Stimulated activated CD4-positive, alpha-beta T cell treated with anti-CD3 and anti-CD28 coated beads, TNF-alpha, amount 100 ng/mL, for 24 hours (primary cell): ENCODE data around the gene SORBS1.

Experiments
- DNase-seq, 3 experiments: peaks; one replicate each; pipeline ENCODE4 v3.0.0-alpha.2; 2020; ENCODE audit warnings: low read depth in 3 of 3

Gene SORBS1

DNA sequence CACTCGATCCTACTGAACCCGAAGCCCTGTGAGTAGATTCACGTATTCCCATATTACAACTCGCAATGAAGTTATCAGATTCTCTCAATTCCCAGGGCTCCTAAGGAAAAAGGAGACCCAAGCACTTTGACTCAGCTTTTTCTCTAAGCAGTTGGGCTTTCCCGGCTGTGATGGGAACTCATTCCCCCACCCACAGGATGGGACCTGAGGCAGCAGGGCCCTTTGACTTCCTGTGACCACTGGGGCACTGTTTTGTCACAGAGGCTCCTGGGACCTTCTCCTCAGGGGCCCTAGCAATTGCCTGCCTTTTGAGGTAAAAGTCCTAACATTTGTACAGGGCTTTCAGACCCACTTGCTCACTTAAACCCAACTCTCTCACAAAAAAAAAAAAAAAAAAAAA lies 147.6 kb downstream of the SORBS1 start:
- DNase-seq: no peak

DNA sequence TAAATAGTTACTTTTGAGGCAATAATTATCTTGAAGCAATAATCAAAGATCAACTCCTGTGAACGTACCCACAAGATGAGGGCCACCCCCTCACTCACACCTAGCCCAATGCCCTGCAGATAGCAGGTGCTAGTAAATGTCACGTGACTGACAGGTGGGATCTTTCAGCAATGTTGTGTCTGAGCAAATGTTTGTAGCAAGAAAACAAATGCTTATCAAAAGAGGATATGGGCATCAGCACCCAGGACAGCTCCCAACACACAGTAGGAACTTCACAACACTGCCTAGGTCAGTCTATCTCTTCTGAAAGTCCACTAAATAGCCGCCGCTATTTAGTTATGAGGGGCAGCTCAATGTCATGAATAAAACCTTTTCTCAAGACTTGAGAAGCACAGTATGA lies 149.5 kb downstream of the SORBS1 start:
- DNase-seq: no peak

DNA sequence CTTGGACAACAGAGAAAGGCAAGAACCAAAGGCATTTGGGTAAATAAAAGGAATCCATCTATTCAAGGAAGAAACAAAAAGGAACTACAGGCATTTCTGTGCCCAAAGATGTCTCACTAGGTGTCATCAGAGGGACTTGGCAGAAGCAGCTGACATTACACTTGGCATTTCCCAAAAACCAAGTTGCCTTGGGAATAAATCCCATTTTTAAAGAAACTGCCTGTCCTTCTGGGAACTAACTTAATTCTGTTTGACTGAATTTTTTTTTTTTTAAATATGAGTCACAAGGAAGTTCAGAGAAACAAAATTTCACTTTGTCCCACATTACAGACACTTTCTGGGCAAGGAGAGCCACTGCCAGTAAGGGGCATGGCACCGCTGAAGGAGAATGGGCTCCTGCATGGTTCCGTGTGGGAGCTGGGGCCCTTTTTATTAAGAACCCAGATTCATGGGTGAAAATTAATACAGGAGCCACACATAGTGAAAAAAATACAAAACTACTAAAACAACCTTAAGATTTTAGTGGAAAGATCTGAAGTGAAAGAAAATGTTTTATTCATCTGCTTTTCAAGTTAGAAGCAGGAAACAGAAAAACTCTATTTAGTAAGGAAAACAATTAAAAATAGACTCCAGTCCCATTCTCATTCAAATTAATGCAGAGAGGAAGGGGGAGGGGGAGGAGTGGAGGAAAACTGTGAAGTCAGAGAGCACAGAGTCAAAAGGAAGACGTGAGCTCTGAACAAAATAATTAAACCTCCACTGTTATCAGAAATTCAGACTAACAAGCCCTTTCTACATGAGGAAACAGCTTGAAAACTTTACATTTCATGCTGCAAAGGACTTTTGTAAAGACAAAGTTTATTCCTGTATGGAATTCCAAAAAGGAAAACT lies 151.9 kb downstream of the SORBS1 start:
- DNase-seq: no peak

DNA sequence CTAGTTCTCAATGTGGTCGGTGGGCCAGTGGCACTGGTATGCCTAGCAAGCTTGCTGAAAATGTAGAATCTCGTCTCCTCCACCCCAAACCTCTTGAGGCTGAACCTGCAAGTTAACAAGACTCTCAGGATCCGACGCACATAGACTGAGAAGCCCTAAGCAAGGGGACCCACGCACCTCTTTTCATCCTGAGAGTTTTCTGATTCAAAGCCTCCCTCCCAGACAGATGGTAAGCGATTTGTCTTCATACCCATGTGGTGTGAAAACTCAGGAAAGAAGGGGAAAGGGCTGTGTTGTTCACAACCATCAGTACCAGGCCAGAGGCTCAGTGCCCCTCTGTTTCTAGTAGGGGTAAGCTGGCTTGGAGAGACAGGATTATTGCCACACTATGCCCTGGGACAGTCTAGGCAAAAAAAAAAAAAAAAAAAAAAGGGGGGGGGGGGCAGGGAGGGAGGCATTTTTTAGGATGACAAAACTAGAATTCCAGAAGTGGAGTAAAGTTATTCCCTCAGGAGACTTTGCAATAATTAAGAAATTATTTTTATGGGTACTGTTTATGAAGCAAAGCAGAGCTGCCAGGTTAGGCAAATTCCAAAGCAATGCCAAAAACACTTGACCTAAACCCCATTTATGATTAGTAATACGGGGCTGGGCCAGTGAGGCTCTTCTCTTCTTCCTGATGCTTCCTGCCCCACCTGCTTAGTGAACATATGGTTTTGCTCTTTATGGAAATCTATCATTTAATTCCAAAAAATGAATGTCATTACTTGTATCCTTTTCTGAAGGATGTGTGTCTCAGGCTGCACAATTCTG lies 152.8 kb downstream of the SORBS1 start:
- no peak for DNase-seq

DNA sequence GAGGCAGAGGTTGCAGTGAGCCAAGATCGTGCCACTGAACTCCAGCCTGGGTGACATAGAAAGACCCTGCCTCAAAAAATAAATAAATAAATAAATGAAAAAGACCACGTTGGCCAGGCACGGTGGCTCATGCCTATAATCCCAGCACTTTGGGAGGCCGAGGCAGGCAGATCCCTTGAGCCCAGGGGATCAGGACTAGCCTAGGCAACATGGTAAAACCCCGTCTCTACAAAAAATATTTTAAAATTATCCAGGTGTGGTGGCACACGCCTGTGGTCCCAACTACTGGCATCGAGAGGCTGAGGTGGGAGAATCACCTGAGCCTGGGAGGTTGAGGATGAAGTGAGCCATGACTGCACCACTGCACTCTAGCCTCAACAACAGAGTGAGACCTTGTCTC lies 153.6 kb downstream of the SORBS1 start:
- no peak for DNase-seq

DNA sequence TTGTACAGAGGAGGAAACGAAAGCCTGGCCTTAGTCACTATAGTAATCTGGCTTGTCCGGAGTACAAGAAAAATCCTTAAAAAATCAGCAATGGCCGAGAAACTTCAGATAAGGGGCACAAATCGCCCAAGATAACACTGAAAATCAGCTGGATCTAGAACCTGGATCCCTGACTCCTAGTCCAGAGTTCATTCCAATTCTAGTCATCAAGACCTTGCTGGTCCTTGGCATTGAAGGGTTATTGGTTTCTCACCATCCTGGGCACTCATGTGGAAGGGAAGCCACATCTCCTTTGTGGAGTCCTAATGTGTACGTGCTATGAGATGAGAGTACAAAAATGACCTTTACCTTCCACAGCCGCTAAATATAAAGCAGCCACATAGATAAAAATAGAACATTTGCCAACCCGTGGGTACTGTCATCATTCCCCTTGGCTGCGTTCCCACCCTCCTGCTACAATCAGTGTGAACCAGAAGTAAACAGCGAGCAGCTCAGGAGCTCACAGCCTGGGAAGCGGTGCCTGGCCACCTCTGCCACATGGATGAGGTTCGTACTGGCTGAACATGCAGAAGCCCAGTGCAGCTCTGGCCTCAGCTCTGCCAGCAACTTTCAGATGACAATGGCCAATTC lies 154.4 kb downstream of the SORBS1 start:
- DNase-seq: no peak

DNA sequence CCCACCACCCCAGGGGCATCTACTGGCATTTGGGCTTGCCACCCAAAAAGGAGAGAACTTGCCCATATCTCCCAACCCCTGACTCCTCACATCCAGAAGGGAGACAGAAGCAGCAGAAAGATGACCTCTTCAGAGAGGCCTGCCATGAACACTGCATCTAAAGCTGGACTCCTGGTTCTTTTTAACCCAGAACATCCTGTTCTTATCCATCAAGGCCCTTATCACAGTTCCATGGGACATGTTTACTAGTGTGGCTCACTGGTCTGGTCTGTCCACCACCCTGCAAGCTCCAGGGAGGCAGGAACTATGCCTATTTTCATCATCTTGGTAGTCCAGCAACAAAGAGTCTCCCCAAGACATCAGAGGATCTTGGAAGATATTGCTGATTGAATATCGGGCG lies 155.5 kb downstream of the SORBS1 start:
- no peak for DNase-seq

DNA sequence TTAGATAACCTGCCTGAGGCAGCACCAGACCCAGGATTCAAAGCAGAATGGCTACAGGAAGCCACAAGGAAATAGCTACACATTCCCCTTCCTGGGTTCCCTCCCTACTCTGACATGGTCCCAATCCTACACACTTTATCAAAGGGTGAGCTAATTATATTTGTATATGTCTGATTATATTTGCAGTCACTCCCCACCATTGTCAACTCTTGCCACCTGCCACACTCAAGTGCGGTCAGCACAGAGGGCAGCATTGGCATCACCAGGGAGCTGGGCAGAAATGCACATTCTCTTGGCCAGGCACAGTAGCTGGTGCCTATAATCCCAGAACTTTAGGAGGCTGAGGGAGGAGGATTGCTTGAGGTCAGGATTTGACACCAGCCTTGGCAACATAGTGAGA lies 156.3 kb downstream of the SORBS1 start:
- no peak for DNase-seq

DNA sequence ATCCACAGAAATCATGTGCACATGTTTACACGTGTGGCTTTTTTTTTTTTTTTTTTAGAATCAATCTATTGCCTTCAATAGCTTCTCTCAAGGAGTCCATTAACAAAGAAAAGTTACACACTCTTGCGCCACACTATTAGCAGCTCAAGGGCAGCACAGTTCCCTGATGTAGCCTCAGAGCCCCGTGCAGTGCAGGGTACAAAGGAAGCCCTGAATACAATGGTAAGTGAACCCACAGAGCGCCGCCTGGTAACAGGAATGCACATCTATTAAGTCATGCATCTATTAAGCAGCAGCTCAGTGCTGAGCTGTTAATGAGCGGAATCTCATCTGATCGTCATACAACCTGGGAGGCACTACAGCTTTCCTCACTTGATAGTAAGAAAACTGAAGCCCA lies 156.7 kb downstream of the SORBS1 start:
- DNase-seq: no peak

DNA sequence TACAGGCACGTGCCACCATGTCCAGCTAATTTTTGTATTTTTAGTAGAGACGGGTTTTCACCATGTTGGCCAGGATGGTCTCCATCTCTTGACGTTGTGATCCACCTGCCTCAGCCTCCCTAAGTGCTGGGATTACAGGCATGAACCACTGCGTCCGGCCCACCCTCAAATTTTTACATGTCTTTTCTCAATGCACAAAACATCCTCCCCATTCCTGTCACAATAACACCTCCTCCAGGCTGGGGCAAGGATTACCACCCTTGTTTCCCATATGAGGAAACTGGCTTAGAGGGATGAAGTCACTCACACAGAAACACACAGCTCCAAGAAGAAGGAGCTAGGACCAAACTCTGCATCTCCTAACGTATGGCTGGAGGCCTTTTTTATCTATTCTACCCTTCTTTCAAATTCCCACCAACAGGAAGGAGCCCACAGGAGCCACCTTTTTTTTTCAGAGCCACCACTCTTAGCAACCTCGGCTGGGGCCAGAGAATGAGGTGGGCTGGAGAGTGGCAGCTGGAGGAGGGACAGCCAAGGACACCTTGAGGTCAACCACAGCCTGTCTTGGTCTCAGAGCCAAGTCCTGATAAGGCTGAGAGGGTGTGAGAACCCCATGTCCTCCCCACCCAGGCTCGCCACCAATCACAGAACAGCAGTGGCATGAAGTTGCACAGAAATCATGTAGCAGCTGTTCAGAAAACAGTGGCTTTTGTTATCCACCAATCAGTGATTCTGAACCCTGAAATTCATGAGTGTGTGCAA lies 157.3 kb downstream of the SORBS1 start:
- DNase-seq: no peak

DNA sequence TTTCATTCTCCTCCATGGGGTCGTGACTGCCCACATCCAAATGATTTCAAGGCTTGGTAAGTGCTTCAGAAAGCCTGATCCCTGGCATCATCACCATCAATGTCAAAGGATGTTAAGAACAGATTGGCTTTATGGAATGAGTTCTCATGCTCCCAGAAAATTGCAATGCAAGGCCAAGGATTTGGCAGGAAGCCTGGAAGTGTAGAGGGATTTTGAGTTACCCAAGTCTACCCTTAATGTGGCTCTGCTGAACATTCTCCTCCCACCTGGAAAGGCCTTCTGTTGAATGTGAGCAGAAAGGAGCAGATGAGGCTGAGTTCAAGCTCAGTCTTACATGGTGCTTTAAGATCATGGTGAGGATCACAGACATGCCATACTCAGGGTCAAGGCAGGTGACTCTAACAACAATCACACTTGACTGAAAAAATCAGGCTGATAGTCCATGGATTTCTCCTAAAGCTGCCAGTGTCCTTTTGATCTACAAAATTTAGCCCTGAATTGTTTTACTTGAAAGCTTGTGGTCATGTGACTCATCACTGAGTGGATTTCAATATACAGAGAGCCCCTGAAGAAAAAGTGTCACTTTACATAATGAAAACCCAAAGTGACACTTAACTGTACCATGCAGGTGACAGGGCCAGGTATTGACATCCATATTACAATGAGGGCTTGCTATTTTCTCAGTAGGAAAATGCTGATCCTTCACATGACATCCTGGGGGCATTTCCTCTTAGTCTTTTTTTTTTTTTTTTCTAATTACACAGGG lies 159.3 kb downstream of the SORBS1 start:
- no peak for DNase-seq

DNA sequence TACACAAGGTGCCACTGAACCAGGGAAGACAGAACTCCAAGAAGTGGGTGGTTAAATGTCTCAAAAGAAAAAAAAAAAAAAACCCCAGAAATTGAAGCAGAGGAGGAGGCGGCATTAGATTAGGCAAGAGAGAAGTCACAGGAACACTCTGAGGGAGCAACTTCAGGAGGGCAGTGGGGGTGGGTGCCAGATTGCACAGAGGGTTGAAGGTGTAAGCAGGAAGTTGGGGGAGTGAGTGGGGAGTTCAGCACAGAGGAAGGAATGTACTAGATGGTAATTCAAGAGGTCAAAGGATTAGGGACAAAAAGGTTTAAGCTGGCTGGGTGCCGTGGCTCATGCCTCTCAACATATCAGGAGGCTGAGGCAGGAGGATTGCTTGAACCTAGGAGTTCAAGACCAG lies 160.4 kb downstream of the SORBS1 start:
- no peak for DNase-seq

DNA sequence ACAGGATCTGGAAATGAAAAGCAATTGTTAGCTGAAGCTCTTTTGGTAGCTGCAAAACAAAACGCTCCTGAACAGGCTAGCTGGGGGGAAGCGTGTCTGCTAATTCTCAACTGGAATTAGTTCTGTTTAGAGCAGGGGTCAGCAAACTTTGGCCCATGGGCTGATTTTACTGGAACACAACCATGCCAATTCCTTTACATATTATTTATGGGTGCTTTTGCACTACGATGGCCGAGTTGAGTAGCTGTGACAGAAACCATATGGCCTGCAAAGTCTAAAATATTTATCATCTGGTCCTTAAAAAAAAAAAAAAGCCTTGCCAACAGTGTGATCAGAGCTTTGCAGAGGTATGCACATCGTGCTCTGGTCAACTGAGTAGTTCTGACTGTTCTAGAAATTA lies 162.0 kb downstream of the SORBS1 start:
- DNase-seq: no peak

DNA sequence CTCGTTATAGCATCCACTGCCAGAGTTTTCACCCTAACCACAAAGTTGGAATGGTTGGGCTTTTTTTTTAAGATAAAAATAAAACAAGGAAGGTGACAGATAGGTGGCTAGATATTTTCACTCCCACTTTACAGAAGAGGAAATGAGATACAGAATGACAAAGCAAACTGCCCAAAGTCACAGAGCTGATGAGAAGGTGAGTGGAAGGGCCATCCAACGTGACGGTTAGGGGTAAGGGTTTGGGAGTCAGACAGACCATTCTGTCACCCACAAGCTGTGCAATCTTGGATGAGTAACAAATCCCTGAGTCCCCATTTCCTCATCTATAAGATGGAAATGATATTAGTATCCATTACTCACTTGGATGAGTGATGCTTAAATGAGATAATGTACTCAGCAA lies 163.4 kb downstream of the SORBS1 start:
- DNase-seq: no peak

DNA sequence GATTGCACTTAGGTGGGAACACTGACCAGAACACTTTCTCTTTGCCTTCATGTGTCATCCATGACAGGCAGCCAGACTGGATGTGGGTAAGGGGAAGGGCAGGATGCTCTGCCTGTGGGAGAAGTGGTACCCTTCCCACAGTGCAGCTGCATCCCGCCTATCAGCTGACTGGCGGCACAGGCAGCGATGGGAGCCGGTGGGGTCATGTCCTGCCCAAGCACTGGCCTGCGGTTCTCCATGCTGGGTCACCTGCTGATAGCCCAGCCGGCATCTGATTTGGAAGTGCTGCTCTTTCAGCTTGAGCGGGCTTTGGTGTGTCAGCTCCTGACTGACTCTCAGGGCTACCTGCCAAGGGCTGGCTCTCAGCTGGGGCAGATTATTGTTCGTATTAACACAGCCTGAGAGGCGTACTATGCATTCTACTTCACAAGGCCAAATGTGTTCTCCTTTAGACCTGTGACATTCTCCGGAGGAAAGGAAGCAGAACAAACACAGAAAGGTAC lies 165.2 kb downstream of the SORBS1 start:
- DNase-seq: no peak

DNA sequence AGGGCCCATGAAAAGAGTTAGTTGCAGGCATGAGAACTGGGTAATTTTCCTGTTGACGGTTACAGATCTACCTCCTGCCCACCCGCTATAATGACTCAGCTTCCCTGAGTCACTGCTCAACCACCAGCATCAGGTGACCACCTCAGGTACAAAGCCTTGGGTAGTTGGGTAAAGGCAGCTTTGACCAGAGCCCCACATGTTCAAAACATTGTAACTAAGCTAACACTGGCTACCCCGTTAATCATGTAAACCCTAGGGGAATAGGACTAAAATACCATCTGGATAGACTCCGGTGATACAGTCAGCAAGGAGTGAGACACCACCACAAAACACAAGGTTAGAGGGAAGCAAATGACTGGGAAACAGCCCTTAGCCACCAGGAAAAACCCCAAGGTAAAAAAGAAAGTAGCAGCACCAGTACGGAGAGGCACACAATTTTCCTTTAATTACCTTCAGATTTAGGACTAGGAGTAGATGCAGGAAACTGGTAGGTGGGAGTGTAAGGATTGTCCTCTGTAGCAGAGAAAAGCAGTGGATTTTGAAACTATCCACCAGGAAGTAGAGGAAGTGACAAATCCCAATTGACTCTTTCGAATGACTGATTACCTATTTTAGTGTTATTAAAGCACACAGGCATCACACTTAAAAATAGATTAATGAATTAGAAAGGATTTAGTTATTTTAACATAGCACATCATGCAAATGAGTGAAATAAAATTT lies 166.8 kb downstream of the SORBS1 start:
- DNase-seq: no peak

DNA sequence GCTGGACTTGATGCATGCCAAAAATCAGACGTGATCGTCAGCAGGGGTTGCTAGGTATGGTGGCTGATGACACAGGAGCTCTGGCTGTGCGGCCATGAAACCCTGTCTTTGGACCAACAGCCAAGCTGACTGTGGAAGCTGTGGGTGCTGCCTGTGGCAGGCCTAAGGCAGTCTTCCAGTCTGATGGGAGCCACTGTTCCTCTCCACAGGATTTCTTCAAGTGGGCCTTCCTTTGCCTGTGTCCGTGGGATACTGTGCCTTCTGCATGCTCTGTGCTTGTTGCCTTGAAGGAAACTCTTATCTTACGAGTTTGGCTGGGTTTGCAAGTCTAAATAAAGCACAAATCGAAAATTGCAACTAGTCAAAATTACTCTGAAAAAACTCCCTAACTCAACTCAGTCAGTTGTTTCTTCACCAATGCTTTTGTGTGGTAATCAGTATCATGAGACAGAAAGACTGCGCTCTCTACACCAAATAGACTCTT lies 168.4 kb downstream of the SORBS1 start:
- DNase-seq: no peak

DNA sequence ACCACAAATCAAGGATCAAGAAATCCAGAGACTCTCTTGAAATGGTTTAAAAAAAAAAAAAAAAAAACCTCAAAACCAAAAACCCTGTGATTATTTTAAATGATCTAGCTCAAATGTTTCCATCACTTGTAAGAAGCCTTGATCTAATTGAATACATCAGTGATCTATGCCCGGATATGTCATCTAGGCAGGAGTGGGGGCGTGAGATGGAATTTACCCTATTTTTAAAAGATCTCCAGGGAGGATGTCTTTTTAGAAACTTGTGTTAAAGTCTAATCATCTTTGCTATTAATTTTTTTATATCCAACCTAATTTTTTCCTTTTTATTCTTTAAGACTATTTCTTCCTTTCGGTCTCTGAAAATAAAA lies 169.0 kb downstream of the SORBS1 start:
- no peak for DNase-seq

DNA sequence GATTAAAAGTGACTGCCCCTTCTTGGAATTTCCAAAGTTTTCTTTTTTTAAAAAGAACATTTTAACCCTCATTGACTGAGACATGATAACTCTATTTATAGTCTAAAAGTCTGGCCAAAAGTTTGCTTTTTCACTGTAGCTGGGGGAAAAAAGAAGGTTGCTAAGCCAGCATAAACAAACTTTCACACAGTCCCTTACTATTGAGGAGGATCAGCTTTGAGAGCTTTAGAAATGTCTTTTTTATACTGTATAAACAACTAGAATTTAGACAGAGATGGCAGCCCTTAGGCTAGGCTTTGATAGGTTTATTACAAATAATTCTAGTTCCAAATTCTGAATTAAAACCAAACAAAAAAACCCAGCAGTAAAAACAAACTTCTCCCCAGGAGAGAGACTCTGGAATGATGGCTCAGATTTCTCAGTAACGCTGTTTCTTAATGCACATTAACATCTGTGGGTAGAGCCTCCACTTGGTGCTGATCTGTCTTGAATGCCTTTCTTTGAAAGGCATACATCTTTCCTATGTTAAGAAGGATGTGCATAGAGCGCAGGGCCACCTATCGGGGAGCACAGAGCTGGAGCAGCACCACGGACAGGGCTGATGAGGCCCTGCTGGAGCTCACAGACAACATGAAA lies 169.5 kb downstream of the SORBS1 start:
- no peak for DNase-seq

DNA sequence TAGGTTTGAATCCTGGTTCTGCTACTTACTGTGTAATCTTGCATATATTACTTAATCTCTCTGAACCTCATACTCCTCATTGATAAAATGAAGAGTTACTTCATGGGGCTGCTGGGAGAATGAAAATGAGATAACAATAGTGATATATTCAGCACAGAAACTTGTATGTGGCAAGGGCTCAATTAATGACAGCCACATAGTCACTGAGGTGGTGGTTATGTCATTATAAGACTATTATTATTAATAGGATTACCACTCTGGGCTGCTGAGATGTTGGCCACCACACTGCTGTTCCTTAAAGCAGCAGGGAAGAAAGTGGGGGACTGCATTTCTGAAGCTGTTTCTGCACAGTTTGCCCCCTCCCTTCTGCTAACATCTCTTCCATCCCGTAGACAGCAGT lies 170.0 kb downstream of the SORBS1 start:
- DNase-seq: no peak
